ENCODE data around the gene ZSCAN18.

The ZSCAN18 gene

DNA sequence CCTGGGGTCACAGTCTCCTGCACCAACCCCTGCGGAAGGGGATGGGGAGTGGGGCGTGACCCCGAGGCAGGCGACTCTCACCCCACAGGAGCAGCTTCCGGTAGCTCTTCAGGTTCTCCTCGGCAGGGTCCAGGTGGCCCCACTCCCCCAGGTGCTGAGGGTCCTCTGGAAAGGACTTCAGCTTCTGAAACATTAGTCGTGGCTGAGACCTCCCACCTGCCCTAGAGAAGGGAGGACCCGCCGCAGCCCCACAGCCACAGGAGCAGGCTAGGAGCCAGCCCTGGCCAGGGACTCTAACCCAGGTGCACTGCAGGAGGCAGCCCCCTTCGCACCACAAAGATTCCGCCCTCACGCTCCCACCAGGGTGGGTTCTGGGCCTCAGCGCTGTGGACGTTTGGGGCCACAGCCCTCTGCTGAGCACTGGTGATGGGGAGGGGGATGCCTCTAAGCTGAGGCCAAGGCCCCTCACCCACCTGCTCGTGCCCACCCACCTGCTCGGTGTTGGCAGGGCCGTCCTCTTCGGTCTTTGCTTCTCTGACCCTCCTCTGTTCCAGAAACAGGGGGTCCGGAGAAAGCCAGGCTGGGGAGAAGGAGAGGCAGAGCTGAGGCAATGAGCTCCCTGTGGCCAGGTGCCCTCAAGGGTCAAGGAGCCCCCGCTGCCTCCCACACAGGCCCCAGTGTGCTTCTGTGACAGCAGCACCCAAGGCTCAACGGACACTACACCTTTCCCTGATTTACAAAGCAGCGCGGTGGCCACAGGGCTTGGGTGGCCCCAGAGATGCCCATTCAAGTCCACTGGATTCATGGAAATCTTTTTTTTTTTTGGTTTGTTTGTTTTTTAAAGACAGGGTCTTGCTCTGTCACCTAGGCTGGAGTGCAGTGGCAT, 11.0 kb downstream of the ZSCAN18 start:
- DNase-seq: no peak

DNA sequence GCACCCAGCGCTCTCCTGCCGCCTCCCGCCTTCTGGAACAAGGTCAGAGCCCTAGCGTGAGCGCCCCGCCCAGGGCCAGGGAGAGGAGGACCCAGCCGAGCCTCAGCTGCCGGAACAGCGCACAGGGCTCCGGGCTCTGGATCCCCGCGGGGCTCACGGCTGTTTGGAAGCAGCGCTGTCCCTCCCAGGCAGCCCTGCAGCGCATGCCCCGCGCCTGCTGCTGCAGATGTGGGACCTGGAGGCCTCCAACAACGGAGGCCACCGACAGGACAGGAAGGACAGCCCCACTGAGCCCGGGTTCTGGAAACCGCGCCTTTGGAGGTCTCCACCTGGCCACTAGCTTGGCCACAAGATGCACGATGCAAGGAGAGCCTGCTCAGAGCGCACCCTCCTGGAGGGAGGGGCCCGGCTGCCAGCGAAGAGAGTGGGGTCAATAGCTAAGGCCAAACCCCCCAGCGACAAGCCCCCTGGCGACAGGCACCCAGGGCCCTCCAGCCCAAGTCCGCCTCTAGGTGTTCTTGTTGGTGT, 12.6 kb downstream of the ZSCAN18 start:
- DNase-seq: no peak

- DNase-seq: no peak
These were observed 13.3 kb downstream of the ZSCAN18 start for GRCh38 chr19:58084596-58085347.

GRCh38 chr19:58083021-58083420, 15.0 kb downstream of the ZSCAN18 start:
- DNase-seq: no peak

- no peak for DNase-seq
These were observed 18.2 kb downstream of the ZSCAN18 start for GRCh38 chr19:58079792-58080191.

GRCh38 chr19:58067240-58067912, 30.7 kb downstream of the ZSCAN18 start:
- DNase-seq: no peak

DNA sequence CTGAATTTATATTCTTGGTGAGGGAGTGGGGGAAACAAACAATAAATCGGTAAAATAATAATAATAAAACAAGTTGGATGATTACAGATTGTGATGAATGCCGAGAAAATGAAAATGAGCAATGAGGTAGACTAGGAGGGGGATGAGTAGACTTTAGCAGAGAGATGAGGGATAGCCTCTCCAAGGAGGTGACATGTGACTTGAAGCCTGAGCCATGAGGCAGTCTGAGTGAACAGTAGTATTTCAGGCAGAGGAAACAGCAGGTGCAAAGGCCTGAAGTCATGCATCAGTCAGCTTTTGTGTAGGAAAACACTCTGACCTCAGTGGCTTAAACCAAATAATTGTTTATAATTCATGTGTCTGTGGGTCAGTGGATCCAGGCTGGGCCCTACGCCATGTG, 34.3 kb downstream of the ZSCAN18 start:
- DNase-seq: no peak

DNA sequence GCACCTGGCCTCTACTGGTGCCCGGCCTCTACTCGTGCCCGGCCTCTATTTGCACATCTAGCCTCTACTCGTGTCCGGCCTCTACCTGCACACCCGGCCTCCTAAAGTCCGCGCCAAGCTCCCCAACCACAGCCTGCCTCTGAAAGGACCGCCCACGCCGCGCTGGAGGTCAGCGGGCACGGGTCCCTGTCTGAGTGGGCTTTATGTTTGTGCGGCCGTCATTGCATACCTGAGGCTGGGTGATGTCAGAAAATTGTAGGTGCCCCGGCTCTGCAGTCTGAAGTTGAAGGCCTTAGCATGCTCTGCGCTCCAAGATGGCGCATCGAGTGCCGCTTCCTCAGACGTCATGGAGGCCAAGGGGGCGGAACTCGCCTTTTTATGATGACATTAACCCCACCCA, 37.8 kb downstream of the ZSCAN18 start:
- no peak for DNase-seq

DNA sequence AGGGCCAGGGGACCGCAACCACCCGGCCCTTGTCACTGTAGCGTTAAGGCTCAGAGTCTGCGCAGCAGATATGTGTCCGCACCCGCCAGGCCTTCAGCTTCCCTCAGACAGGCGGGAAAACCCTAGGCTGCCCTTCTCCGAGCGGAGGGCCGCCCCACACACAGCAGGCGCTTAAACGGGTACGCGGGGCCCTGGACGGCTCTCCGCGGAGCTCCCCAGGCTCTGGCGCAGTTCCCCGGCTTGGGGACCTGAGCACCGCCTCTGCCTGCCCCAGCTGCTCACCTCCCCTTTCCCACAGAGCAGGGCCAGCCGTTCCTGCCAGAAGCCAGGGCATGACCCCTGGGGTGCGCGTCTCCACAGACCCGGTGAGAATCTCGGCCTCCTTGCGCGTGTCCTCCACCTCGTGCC, 38.4 kb downstream of the ZSCAN18 start:
- DNase-seq: no peak

DNA sequence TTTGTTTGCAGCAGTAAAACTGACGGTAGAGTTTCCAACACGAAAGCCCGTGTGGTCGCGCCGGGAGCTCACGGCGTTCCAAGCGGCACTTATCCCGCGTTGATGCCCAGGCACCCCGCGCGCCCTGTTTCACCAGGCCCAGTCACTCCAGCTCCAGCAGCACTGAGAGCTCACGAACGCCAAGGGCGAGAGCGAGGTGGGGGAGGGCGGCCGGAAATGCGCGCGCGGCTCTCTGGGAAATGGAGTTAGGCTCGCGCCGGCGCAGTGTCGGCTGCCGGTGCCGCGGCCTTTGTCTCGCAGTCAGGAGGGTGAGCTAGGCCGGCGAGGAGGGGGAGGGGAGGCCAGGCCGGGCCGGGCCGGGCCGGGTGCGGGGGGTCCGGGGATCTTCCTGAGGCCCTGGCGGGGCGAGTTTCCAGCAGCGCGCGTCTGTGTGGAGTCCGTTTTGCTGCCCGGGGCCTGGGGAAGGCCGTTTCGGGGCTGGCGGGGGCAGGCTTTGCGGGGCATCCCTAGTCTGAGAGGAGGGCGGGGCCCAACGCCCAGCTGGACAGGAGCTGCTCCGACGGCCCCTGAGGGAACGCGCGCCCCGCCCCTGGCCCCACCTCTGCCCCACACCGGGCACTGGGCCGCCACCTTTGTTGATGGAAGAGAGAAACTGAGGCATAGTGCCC, 38.9 kb downstream of the ZSCAN18 start, which contains the start of gene ZNF135:
ZNF135 (plus strand) TSS at position 280 of the 668 bp plus-strand sequence. CDS start 721 bp downstream, outside the sequence.
- no peak for DNase-seq

GRCh38 chr19:58058467-58058866, 39.6 kb downstream of the ZSCAN18 start:
- DNase-seq: no peak

GRCh38 chr19:58056861-58057260, 41.2 kb downstream of the ZSCAN18 start:
- no peak for DNase-seq

GRCh38 chr19:58056261-58056660, 41.8 kb downstream of the ZSCAN18 start:
- DNase-seq: no peak

GRCh38 chr19:58054901-58055874, 42.8 kb downstream of the ZSCAN18 start:
- DNase-seq: no peak

GRCh38 chr19:58053480-58054156, 44.4 kb downstream of the ZSCAN18 start:
- DNase-seq: no peak

- no peak for DNase-seq
These were observed 45.8 kb downstream of the ZSCAN18 start for GRCh38 chr19:58052256-58052655.

DNA sequence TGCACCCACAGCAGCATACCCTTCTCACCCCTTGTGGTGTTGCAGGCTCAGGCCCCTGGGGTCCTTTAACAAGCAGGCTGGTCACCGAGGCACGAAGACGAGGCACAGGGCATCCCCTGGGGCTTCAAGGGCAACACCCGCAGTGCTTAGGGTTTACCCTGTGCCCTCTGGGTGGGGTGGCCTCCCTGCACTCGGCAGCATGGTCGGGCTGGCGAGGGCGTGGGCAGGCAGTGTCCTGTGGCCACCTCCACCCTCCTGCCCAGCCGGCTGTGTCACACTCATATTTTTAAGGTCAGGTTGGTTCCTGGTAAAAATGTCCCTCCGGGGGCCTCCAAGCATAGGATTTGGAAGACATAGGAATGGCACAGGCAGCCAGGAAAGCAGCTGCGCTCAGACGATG, 50.4 kb downstream of the ZSCAN18 start:
- DNase-seq: no peak

DNA sequence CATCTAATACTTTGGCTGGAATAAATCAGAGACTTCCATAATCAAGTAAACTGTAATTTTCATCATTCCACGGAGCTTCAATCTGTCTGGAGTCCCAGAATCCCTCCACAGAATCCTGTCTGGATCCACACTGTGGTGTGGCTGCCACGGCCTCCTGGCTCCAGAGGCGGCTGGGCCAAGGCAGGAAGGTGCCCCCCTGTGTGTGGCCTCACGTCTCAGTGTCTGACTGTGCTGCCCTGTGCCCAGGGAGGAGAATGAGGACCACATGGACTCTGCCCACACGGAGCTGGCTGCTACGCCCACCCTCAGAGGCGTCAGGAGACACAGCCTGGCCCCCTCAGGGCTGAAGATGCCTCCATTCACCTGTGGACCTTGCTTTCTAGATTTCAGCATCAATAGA, 51.2 kb downstream of the ZSCAN18 start:
- no peak for DNase-seq

DNA sequence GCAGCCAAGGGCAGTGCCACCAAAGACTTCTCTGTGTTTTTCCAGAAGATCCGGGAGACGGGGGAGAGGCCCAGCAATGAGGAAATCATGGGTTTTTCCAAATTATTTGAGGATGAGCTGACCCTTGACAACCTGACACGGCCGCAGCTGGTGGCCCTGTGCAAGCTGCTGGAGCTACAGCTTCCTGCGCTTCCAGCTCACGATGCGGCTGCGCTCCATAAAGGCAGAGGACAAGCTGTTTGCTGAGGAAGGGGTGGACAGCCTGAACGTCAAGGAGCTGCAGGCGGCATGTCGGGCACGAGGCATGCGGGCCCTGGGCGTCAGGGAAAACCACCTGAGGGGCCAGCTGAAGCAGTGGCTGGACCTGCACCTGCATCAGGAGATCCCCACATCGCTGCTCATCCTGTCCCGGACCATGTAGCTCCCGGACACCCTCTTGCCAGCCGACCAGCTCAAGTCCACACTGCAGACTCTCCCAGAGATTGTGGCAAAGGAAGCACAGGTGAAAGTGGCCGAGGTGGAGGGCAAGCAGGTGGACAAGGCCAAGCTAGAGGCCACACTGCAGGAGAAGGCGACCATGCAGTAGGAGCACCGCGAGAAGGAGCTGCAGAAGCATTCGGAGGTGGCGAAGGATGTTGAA, 52.5 kb downstream of the ZSCAN18 start:
- no peak for DNase-seq

DNA sequence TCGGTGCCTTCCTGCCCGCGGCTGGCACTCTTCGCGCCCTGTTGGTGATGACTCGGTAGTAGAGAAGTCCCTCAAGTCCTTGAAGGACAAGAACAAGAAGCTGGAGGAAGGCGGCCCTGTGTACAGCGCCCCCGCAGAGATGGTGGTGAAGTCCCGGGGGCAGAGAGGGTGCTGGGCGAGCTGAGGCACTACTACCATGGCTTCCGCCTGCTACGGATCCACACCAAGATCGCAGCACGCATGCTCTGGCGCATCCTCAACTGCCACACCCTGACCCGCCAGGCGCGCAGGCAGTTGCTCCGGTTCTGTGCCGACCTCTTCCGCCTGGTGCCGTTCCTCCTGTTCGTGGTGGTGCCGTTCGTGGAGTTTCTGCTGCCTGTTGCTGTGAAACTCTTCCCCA, 53.1 kb downstream of the ZSCAN18 start:
- DNase-seq: no peak

Data from NCI-H446 (cell line).